ENCODE measurements around the gene HSD3B7.
A peak's percentile ranks its signal among the peaks of the same experiment; 100 is the strongest.

Gene HSD3B7

DNA sequence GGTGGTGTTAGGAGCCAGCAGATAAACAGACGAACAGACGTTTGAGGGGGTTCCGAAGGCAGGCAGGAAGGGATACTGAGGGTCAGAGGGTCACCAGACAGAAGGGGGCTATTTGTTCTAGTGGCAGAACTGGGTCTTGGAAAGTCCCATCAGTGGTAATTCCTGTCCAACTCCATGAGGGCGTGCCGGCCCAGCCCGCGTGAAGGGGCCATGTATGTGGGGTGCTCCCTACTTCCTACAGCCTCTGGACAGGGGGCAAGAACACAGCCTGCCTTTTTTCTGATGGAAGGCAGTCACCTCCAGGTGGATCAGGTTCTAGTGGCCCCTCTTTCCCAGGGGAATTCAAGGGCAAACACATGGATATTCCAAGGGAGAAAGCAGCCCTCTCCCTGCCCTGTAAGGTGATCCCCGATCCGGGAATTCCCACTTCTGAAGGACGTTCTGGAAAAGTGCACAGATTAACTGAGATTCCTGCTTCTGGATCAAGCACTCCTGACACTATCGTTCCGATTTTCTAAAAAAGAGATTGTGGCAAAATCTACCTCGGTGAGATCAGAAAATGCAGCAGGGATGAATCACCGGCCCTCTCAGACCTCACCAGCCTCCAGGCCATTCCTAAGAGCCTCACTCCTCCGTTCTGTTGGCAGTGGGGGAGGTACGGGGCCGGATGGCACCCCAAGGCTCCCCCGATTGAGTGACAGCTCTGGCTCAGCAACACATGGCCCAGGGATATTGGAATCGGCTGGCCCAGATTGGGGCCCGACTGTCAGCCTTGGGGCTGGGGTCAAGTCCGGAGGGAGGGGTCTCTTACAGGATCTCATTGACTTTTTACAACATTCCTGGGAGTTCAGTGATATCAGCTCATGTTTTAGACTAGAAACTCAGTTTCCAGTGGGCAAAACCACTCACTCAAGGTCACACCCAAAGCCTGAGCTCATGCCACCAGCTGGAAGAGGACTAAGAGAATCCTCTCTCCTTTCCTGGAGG is 13.0 kb downstream of the HSD3B7 start:
- no peak for TF ChIP-seq TCF4 (CRISPR knock-in tag; IDR thresholded peaks at IDR 0.05; ENCODE audit: borderline replicate concordance)
- TF ChIP-seq GLIS3 (CRISPR knock-in tag; IDR thresholded peaks at IDR 0.05): no peak
- TF ChIP-seq, protein P1, sequence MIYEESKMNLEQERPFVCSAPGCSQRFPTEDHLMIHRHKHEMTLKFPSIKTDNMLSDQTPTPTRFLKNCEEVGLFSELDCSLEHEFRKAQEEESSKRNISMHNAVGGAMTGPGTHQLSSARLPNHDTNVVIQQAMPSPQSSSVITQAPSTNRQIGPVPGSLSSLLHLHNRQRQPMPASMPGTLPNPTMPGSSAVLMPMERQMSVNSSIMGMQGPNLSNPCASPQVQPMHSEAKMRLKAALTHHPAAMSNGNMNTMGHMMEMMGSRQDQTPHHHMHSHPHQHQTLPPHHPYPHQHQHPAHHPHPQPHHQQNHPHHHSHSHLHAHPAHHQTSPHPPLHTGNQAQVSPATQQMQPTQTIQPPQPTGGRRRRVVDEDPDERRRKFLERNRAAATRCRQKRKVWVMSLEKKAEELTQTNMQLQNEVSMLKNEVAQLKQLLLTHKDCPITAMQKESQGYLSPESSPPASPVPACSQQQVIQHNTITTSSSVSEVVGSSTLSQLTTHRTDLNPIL (CRISPR knock-in tag; IDR thresholded peaks at IDR 0.05; ENCODE audit: low read depth): no peak
- TF ChIP-seq, protein P2, sequence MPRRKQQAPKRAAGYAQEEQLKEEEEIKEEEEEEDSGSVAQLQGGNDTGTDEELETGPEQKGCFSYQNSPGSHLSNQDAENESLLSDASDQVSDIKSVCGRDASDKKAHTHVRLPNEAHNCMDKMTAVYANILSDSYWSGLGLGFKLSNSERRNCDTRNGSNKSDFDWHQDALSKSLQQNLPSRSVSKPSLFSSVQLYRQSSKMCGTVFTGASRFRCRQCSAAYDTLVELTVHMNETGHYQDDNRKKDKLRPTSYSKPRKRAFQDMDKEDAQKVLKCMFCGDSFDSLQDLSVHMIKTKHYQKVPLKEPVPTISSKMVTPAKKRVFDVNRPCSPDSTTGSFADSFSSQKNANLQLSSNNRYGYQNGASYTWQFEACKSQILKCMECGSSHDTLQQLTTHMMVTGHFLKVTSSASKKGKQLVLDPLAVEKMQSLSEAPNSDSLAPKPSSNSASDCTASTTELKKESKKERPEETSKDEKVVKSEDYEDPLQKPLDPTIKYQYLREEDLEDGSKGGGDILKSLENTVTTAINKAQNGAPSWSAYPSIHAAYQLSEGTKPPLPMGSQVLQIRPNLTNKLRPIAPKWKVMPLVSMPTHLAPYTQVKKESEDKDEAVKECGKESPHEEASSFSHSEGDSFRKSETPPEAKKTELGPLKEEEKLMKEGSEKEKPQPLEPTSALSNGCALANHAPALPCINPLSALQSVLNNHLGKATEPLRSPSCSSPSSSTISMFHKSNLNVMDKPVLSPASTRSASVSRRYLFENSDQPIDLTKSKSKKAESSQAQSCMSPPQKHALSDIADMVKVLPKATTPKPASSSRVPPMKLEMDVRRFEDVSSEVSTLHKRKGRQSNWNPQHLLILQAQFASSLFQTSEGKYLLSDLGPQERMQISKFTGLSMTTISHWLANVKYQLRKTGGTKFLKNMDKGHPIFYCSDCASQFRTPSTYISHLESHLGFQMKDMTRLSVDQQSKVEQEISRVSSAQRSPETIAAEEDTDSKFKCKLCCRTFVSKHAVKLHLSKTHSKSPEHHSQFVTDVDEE (CRISPR knock-in tag; IDR thresholded peaks at IDR 0.05): no peak
- no peak for TF ChIP-seq CSDC2 (CRISPR knock-in tag; IDR thresholded peaks at IDR 0.05)
- peak; percentile 88 for ATAC-seq

DNA sequence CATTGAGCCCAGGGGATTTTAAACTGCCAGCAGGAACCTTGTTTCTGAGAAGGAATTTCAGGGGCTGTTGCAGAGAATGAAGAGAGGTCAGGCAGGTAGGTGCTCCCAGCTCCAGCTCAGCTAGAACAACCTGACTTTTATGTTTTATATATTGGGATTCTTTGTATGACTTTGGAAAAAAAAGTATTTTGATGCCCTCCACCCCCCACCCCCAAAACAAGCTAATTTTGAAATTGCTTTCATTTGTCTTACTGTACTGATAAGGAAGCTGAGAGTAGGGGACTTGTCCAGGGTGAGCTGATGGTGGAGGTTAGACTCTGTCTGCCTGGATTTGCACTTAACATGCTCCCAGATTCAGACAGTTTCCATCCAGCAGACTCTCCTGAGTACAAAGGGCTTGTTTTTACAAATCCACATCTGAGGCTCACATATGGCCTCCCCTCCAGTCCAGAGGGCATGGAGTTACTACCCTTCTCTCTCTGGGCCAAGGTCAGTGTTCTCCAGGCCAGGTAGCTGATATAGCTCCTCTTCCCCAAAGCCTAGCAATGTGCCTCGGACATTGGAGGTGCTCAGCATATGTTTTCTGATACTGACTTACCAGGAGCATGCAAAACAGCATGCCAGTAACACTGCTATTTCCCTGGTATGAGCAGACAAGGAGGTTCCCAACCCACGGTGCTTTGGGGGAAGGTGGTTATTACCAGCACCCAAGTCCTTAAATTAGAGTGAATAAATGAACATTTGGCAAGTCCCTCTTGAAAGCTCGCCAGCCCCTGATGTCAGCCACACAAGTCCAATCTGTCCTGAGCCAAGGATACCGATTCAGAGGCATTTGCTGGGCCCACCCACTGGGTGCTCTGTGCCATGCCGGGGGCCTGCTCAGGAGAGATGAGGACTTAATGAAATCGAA is 14.1 kb downstream of the HSD3B7 start:
- TF ChIP-seq, protein P3, sequence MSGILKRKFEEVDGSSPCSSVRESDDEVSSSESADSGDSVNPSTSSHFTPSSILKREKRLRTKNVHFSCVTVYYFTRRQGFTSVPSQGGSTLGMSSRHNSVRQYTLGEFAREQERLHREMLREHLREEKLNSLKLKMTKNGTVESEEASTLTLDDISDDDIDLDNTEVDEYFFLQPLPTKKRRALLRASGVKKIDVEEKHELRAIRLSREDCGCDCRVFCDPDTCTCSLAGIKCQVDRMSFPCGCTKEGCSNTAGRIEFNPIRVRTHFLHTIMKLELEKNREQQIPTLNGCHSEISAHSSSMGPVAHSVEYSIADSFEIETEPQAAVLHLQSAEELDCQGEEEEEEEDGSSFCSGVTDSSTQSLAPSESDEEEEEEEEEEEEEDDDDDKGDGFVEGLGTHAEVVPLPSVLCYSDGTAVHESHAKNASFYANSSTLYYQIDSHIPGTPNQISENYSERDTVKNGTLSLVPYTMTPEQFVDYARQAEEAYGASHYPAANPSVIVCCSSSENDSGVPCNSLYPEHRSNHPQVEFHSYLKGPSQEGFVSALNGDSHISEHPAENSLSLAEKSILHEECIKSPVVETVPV (CRISPR knock-in tag; IDR thresholded peaks at IDR 0.05): no peak
- TF ChIP-seq RARB (CRISPR knock-in tag; IDR thresholded peaks at IDR 0.05) (no peak), ESRRG (CRISPR knock-in tag; IDR thresholded peaks at IDR 0.05) (no peak), GLIS3 (CRISPR knock-in tag; IDR thresholded peaks at IDR 0.05) (no peak), ZC3H10 (CRISPR knock-in tag; IDR thresholded peaks at IDR 0.05) (no peak), ZFP30 (CRISPR knock-in tag; IDR thresholded peaks at IDR 0.05) (no peak), ZFP3 (CRISPR knock-in tag; IDR thresholded peaks at IDR 0.05) (no peak), TOX (CRISPR knock-in tag; IDR thresholded peaks at IDR 0.05; ENCODE audit: borderline replicate concordance) (no peak), ISL1 (CRISPR knock-in tag; IDR thresholded peaks at IDR 0.05) (no peak), ARNTL (CRISPR knock-in tag; IDR thresholded peaks at IDR 0.05; ENCODE audit: borderline replicate concordance, low read depth) (no peak), ZNF8 (CRISPR knock-in tag; IDR thresholded peaks at IDR 0.05) (no peak), ZNF565 (CRISPR knock-in tag; conservative IDR thresholded peaks at IDR 0.05; ENCODE audit: low read depth) (no peak), OSR1 (CRISPR knock-in tag; IDR thresholded peaks at IDR 0.05) (no peak), TCF4 (CRISPR knock-in tag; IDR thresholded peaks at IDR 0.05; ENCODE audit: borderline replicate concordance) (no peak), PPARA (CRISPR knock-in tag; IDR thresholded peaks at IDR 0.05; ENCODE audit: borderline replicate concordance) (no peak), BACH2 (CRISPR knock-in tag; IDR thresholded peaks at IDR 0.05; ENCODE audit: borderline replicate concordance) (no peak)
- TF ChIP-seq, protein P1 (CRISPR knock-in tag; IDR thresholded peaks at IDR 0.05; ENCODE audit: low read depth): no peak
- TF ChIP-seq, protein P4, sequence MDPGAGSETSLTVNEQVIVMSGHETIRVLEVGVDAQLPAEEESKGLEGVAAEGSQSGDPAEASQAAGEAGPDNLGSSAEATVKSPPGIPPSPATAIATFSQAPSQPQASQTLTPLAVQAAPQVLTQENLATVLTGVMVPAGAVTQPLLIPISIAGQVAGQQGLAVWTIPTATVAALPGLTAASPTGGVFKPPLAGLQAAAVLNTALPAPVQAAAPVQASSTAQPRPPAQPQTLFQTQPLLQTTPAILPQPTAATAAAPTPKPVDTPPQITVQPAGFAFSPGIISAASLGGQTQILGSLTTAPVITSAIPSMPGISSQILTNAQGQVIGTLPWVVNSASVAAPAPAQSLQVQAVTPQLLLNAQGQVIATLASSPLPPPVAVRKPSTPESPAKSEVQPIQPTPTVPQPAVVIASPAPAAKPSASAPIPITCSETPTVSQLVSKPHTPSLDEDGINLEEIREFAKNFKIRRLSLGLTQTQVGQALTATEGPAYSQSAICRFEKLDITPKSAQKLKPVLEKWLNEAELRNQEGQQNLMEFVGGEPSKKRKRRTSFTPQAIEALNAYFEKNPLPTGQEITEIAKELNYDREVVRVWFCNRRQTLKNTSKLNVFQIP (CRISPR knock-in tag; IDR thresholded peaks at IDR 0.05; ENCODE audit: borderline replicate concordance, low read depth): no peak
- TF ChIP-seq, protein P2 (CRISPR knock-in tag; IDR thresholded peaks at IDR 0.05): no peak

More for the DNA sequence above, 14.1 kb downstream of the HSD3B7 start:
- ATAC-seq: peak; percentile 3; the same call in 1 of the 3 replicates

Data from SK-N-SH treated with all-trans-retinoic acid at 6 μM for 48 hours (cell line).